ENCODE results near the gene B4GALT5.

GRCh38 chr20:49712646-49712995, 1.1 kb downstream of the B4GALT5 start:
- TF ChIP-seq CTCF (IDR thresholded peaks at IDR 0.05 in 8 of 11, conservative IDR thresholded peaks at IDR 0.05 in 3 of 11) = no peak
- no peak for TF ChIP-seq POLR2AphosphoS5 (IDR thresholded peaks at IDR 0.05)

All from spleen (tissue), 7 donors.